ENCODE measurements around the gene SNAPIN.

The SNAPIN gene

GRCh38 chr1:153683854-153684253, 25.4 kb downstream of the SNAPIN start:
- no peak for DNase-seq (ENCODE audit: low read depth, low spot score)
- in situ Hi-C loops (cut with HindIII; ENCODE audit: low sequenced_read_pairs), result no loop called here
- TF ChIP-seq CTCF (IDR thresholded peaks at IDR 0.05; ENCODE audit: low read depth, low read length), result no peak
- H3K4me3 ChIP-seq (ENCODE audit: low read depth, low read length), result no peak overlapping the region

GRCh38 chr1:153684892-153685291, 26.4 kb downstream of the SNAPIN start:
- no peak for DNase-seq (ENCODE audit: low read depth, low spot score)
- in situ Hi-C loops (cut with HindIII; ENCODE audit: low sequenced_read_pairs), result no loop called here
- no peak for TF ChIP-seq CTCF (IDR thresholded peaks at IDR 0.05; ENCODE audit: low read depth, low read length)

GRCh38 chr1:153685544-153686340, 27.2 kb downstream of the SNAPIN start:
- no peak overlapping the region for H3K4me3 ChIP-seq (ENCODE audit: low read depth, low read length)
- DNase-seq (ENCODE audit: low read depth, low spot score), result no peak
- in situ Hi-C loops (cut with HindIII; ENCODE audit: low sequenced_read_pairs), result no loop called here
- TF ChIP-seq CTCF (IDR thresholded peaks at IDR 0.05; ENCODE audit: low read depth, low read length), result no peak

More at GRCh38 chr1:153684892-153685291, 26.4 kb downstream of the SNAPIN start:
- no peak overlapping the region for H3K4me3 ChIP-seq (ENCODE audit: low read depth, low read length)

GRCh38 chr1:153687346-153688125, 29.0 kb downstream of the SNAPIN start:
- DNase-seq (ENCODE audit: low read depth, low spot score), result no peak
- TF ChIP-seq CTCF (IDR thresholded peaks at IDR 0.05; ENCODE audit: low read depth, low read length), result no peak
- no peak overlapping the region for H3K4me3 ChIP-seq (ENCODE audit: low read depth, low read length)
- in situ Hi-C loops (cut with HindIII; ENCODE audit: low sequenced_read_pairs), result no loop called here

DNA sequence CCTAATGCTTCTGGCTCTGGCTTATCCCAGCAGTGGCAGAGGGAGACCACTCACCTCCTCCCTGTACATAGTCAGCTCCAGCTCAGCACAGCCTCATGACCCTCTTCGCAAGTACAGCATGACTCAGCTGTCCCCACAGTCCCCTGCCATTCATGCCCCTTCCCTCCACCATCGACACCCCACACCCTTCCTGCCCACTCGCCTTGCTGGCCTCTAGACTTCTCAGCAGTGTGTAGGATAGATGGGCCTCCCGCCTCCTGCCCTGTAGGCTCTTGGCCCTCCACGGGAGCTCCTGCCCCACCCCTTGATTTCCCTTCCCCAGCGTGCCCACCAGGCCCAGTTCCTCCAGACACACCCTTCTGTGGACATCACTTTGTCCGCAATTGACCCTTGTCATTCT, 29.8 kb downstream of the SNAPIN start:
- no peak for DNase-seq (ENCODE audit: low read depth, low spot score)
- in situ Hi-C loops (cut with HindIII; ENCODE audit: low sequenced_read_pairs), result no loop called here
- TF ChIP-seq CTCF (IDR thresholded peaks at IDR 0.05; ENCODE audit: low read depth, low read length), result no peak
- no peak overlapping the region for H3K4me3 ChIP-seq (ENCODE audit: low read depth, low read length)

GRCh38 chr1:153688736-153689328, 30.3 kb downstream of the SNAPIN start:
- DNase-seq (ENCODE audit: low read depth, low spot score), result no peak
- no peak for TF ChIP-seq CTCF (IDR thresholded peaks at IDR 0.05; ENCODE audit: low read depth, low read length)
- H3K4me3 ChIP-seq (ENCODE audit: low read depth, low read length), result no peak overlapping the region
- in situ Hi-C loops (cut with HindIII; ENCODE audit: low sequenced_read_pairs), result no loop called here
